ENCODE results near the gene ATE1. TPM values are rescaled to one million over a fixed set of nuclear protein-coding genes. Genes with fewer than 3 reads are reported as not detected.
A peak's percentile ranks its signal among the peaks of the same experiment; 100 is the strongest.
"Not testable (repeated sequence)": the region's sequence is repeated elsewhere in the genome, so short reads cannot be mapped to it uniquely, and the experiment has no call there.

Gene ATE1
- total RNA-seq, 1 donor from 2014 or later: 36.9 TPM

- DNase-seq: no peak
These were observed 163.4 kb downstream of the ATE1 start for GRCh38 chr10:121764233-121764942.

GRCh38 chr10:121757241-121757640, 170.6 kb downstream of the ATE1 start:
- ATAC-seq; DNase-seq; intact Hi-C loops (cut with micrococcal nuclease): not testable (repeated sequence)

More at GRCh38 chr10:121764233-121764942, 163.4 kb downstream of the ATE1 start:
- ATAC-seq: no peak
- intact Hi-C loops (cut with micrococcal nuclease): no loop called here

- intact Hi-C loops (cut with micrococcal nuclease); DNase-seq; ATAC-seq: not testable (repeated sequence)
These were observed 172.3 kb downstream of the ATE1 start for GRCh38 chr10:121755496-121755895.

- intact Hi-C loops (cut with micrococcal nuclease): no loop called here
- DNase-seq: no peak
- ATAC-seq: no peak
These were observed 173.2 kb downstream of the ATE1 start for GRCh38 chr10:121754666-121755065.

GRCh38 chr10:121753726-121754476, 173.9 kb downstream of the ATE1 start:
- DNase-seq (no peak), ATAC-seq (no peak)
- intact Hi-C loops (cut with micrococcal nuclease): no loop called here

GRCh38 chr10:121751191-121751760, 176.6 kb downstream of the ATE1 start:
- intact Hi-C loops (cut with micrococcal nuclease): no loop called here
- peak; percentile 52 for ATAC-seq
- DNase-seq: no peak

- DNase-seq: no peak
- intact Hi-C loops (cut with micrococcal nuclease): no loop called here
- ATAC-seq: no peak
These were observed 180.6 kb downstream of the ATE1 start for GRCh38 chr10:121747163-121747775.

- intact Hi-C loops (cut with micrococcal nuclease): no loop called here
- ATAC-seq (no peak), DNase-seq (no peak)
These were observed 186.5 kb downstream of the ATE1 start for GRCh38 chr10:121741248-121741792.

GRCh38 chr10:121740069-121740468, 187.8 kb downstream of the ATE1 start:
- no peak for DNase-seq
- no peak for ATAC-seq
- intact Hi-C loops (cut with micrococcal nuclease): no loop called here

GRCh38 chr10:121739114-121739513, 188.7 kb downstream of the ATE1 start:
- DNase-seq: no peak
- ATAC-seq: no peak
- intact Hi-C loops (cut with micrococcal nuclease): loop anchor here (10.0 kb wide), 1 partner anchor 794 kb away; no protein-coding TSS in a partner anchor

- ATAC-seq: no peak
- no peak for DNase-seq
- intact Hi-C loops (cut with micrococcal nuclease): loop anchor here (10.0 kb wide), 1 partner anchor 792 kb away; no protein-coding TSS in a partner anchor
These were observed 191.3 kb downstream of the ATE1 start for GRCh38 chr10:121736315-121737130.

- intact Hi-C loops (cut with micrococcal nuclease): loop anchor here (10.0 kb wide), 1 partner anchor 790 kb away; no protein-coding TSS in a partner anchor
- no peak for ATAC-seq
- no peak for DNase-seq
These were observed 192.6 kb downstream of the ATE1 start for GRCh38 chr10:121735263-121735662.

- intact Hi-C loops (cut with micrococcal nuclease): loop anchor here (10.0 kb wide), 1 partner anchor 790 kb away; no protein-coding TSS in a partner anchor
- DNase-seq (no peak), ATAC-seq (no peak)
These were observed 193.2 kb downstream of the ATE1 start for GRCh38 chr10:121734589-121735045.

- no peak for DNase-seq
- ATAC-seq: no peak
- intact Hi-C loops (cut with micrococcal nuclease): loop anchor here (10.0 kb wide), 1 partner anchor 788 kb away; no protein-coding TSS in a partner anchor
These were observed 195.0 kb downstream of the ATE1 start for GRCh38 chr10:121732656-121733445.

- DNase-seq: no peak
- intact Hi-C loops (cut with micrococcal nuclease): loop anchor here (10.0 kb wide), 1 partner anchor 787 kb away; no protein-coding TSS in a partner anchor
- no peak for ATAC-seq
These were observed 195.7 kb downstream of the ATE1 start for GRCh38 chr10:121732172-121732571.

- intact Hi-C loops (cut with micrococcal nuclease): no loop called here
- no peak for DNase-seq
- no peak for ATAC-seq
These were observed 203.5 kb downstream of the ATE1 start for GRCh38 chr10:121724282-121724681.

GRCh38 chr10:121722665-121723064, 205.2 kb downstream of the ATE1 start:
- intact Hi-C loops (cut with micrococcal nuclease): no loop called here
- ATAC-seq: no peak
- no peak for DNase-seq

All from left ventricle myocardium superior (tissue), 1 donor.